GM23248 (cell line): ENCODE data around the gene TSHZ2.

Source experiments
- EZH2 ChIP-seq: fragments of 200-600 bp; sonication (generic); IDR thresholded peaks from 2 replicates; pipeline ENCODE4 v1.6.1; 2018; ENCODE audit warnings: antibody characterized with exemption, mild to moderate bottlenecking; ENCODE audit not compliant: insufficient read depth, poor library complexity, severe bottlenecking
- EZH2phosphoT487 ChIP-seq: fragments of 200-600 bp; sonication (generic); IDR thresholded peaks from 2 replicates; pipeline ENCODE4 v1.6.1; 2018; ENCODE audit warnings: antibody characterized with exemption, moderate library complexity, mild to moderate bottlenecking, low read depth; ENCODE audit not compliant: insufficient read depth

DNA sequence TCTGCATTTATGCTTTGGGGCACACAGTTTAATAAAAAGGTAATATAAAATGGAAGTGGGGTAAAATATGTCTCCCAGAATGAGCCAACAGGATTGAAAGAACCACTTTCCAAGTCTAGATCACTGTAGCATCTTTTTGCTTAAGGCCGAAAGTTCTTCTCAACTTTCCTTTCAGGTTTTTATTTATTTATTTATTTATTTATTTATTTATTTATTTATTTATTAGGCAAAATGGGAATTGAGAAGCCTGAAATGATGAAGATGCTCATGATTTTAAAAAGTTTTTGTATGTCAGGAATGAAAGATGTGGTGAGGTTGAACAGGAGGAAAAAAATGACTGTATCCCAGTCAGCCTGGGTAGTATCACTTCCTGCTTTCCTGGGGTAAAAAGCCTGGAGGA, 24.0 kb downstream of the TSHZ2 start:
- TF ChIP-seq EZH2phosphoT487: no peak
- no peak for TF ChIP-seq EZH2
